ENCODE results near the gene GRIPAP1. TPM values are rescaled to one million over a fixed set of nuclear protein-coding genes. Genes with fewer than 3 reads are reported as not detected.

GRIPAP1 gene
- total RNA-seq, 1 donor from 2014 or later, result 54.2 TPM

DNA sequence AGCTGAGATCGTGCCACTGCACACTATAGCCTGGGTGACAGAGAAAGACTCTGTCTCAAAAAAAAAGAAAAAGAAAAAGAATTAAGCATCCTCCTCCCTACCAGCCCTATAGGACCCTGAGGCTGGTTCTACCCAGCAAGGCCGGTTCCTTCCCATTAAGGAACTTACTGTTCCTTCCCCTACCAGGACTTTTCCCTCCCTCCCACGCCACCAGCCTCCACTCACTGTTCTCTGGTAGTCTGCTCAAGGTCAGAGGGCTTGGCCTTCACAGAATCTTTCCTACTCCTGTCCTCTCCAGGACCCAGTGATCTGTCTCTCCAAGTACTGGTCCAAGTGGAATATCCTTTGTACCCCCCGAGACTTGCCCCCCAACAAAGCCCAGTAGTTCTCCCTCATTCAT is 1.4 kb downstream of the GRIPAP1 start:
- H3K27me3 ChIP-seq (ENCODE audit: low read depth), result no peaks in the 10 kb centered on the region
- H3K27ac ChIP-seq, result no peak overlapping the region
- no peaks in the 10 kb centered on the region for H3K9me3 ChIP-seq
- DNase-seq, result no peak
- H3K36me3 ChIP-seq, result peaks cover 27% of the 10 kb centered on the region
- no peaks in the 10 kb centered on the region for H3K4me1 ChIP-seq
- no peak for TF ChIP-seq CTCF (IDR thresholded peaks at IDR 0.05)
- H3K4me3 ChIP-seq, result no peak overlapping the region
- no peak for ATAC-seq
- intact Hi-C loops (cut with DNase I), result no loop called here

DNA sequence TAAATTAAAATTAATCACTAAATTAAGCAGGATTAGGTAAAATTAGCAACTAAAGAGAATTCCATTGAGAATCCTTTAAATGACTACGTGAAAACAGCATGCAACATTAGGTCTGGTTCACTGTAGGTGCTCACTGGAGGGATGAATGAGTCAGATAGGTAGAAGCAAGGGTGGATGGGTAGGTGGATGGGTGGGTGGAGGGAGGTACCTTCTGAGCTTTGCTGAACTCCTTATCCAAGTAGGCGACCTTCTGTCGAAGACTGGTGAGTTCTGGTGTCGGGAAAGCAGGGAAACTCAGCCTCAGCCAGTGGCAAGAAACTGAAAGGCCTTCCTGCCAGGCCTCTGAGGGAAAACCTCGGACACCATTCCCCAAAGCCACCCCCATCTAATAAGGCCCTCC is 3.0 kb downstream of the GRIPAP1 start:
- TF ChIP-seq CTCF (IDR thresholded peaks at IDR 0.05), result no peak
- Histone ChIP-seq H3K27ac (no peak overlapping the region), H3K4me1 (no peaks in the 10 kb centered on the region), H3K27me3 (ENCODE audit: low read depth) (no peaks in the 10 kb centered on the region), H3K9me3 (no peaks in the 10 kb centered on the region), H3K4me3 (no peak overlapping the region), H3K36me3 (peaks cover 28% of the 10 kb centered on the region)
- no peak for ATAC-seq
- DNase-seq, result no peak
- intact Hi-C loops (cut with DNase I), result no loop called here

DNA sequence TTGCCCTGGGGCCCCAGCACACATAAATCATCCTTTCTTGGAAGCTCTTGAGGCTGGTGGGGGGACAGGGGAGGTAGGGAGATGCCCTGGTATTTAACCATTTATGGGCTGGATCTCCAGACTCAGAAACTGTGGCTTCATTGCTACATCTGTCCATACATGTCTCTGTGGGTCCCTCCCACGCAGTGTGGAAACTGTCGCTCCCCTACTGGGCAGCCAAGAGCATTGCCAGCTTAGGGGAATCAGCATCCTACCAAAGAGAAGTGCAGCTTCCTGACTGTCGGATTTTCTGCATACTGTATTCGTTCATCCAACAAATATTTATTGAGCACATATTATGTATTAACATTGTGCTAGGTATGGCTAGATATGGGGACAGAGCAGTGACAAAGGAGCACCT is 3.7 kb downstream of the GRIPAP1 start:
- TF ChIP-seq CTCF (IDR thresholded peaks at IDR 0.05), result no peak
- ATAC-seq (no peak), DNase-seq (no peak)
- H3K27me3 ChIP-seq (ENCODE audit: low read depth), result no peaks in the 10 kb centered on the region
- peaks cover 31% of the 10 kb centered on the region for H3K36me3 ChIP-seq
- no peaks in the 10 kb centered on the region for H3K9me3 ChIP-seq
- no peak overlapping the region for H3K27ac ChIP-seq
- no peak overlapping the region for H3K4me3 ChIP-seq
- no peaks in the 10 kb centered on the region for H3K4me1 ChIP-seq
- intact Hi-C loops (cut with DNase I), result no loop called here

GRCh38 chrX:48997865-48998264 is 4.2 kb downstream of the GRIPAP1 start:
- no peak for DNase-seq

DNA sequence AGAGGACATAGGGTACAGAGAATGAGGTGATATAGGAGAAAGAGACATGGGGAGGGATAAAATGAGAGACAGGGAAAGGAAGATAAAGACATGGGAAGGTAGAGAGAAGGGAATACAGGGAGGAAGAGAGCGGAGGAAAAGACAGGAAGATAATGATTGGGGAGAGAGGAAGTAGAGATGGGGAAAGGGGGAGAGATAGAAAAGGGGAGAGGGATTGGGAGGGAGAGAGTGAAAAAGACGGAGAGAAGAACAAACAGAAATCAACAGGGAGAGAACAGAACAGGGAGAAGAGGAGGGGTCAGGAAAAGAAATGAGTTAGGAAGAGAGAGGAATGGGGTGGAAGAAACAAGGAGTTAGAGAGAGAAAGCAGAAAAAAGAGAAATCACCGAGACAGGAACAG is 4.6 kb downstream of the GRIPAP1 start:
- Histone ChIP-seq H3K36me3 (peaks cover 39% of the 10 kb centered on the region), H3K4me1 (no peaks in the 10 kb centered on the region)
- ATAC-seq, result no peak

More at GRCh38 chrX:48997865-48998264, 4.2 kb downstream of the GRIPAP1 start:
- TF ChIP-seq CTCF (IDR thresholded peaks at IDR 0.05), result no peak
- Histone ChIP-seq H3K36me3 (peaks cover 36% of the 10 kb centered on the region), H3K27ac (no peak overlapping the region), H3K27me3 (ENCODE audit: low read depth) (no peaks in the 10 kb centered on the region), H3K4me1 (no peaks in the 10 kb centered on the region), H3K9me3 (no peaks in the 10 kb centered on the region), H3K4me3 (no peak overlapping the region)
- intact Hi-C loops (cut with DNase I), result no loop called here
- ATAC-seq, result no peak

More for the DNA sequence above, 4.6 kb downstream of the GRIPAP1 start:
- H3K27ac ChIP-seq, result no peak overlapping the region
- no peak for DNase-seq
- H3K9me3 ChIP-seq, result no peaks in the 10 kb centered on the region
- intact Hi-C loops (cut with DNase I), result no loop called here
- TF ChIP-seq CTCF (IDR thresholded peaks at IDR 0.05), result no peak
- H3K4me3 ChIP-seq, result no peak overlapping the region
- H3K27me3 ChIP-seq (ENCODE audit: low read depth), result no peaks in the 10 kb centered on the region

Data from lower lobe of right lung (tissue), 2 donors.